ENCODE data around the gene THADA.
A peak's percentile ranks its signal among the peaks of the same experiment; 100 is the strongest.
"Not testable (repeated sequence)": the region's sequence is repeated elsewhere in the genome, so short reads cannot be mapped to it uniquely, and the experiment has no call there.

Gene THADA

DNA sequence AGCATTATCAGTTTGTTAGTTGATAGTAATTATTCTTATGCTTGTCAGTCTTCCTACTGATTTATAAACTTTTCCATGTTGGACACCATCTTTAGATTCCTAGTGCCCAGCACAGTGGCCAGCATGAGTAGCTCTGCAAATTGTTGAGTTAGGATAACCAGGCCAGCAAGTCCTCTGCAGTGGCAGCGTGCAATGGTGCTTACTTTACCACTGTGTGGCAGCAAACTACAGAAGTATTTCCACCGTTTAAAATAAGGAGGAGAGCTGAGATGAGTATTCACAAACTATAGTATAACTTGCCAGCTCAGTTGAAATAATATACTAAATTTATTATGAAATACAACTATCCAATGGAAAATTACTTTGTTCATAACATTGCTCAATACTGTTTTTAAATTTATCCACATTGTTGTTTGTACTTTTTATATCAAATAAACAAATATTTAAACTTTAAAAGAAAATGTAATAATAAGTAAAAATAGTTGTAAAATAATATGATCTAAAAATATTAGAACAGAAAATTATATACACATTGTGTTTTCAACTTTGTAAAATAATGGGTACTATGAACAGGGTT, 9.3 kb upstream of the THADA start:
- peak; percentile 42 for DNase-seq (ENCODE audit: low spot score)

- DNase-seq (ENCODE audit: low spot score): no peak
Observed at GRCh38 chr2:43604674-43605073, 8.8 kb upstream of the THADA start.

- DNase-seq (ENCODE audit: low spot score): not testable (repeated sequence)
Observed at GRCh38 chr2:43600596-43600995, 4.8 kb upstream of the THADA start.

DNA sequence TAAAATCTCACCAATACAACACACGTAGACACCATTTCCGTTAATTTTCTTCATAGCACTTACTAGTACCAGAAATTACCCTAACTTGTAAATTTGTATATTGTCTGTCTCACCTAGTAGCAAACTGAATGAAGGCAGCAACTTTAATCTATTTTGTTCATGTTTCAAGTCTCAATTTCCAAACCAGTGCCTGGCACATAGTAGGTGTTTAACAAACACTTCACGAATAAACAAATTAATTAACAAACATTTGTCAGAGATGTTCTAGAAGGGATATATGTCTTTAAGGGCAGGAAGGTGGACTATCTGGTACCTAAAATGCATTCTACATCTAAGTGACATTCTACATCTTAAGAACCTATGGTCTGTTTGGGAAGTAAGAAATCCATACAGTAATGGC, 963 bp downstream of the THADA start:
- no peak for DNase-seq (ENCODE audit: low spot score)

DNA sequence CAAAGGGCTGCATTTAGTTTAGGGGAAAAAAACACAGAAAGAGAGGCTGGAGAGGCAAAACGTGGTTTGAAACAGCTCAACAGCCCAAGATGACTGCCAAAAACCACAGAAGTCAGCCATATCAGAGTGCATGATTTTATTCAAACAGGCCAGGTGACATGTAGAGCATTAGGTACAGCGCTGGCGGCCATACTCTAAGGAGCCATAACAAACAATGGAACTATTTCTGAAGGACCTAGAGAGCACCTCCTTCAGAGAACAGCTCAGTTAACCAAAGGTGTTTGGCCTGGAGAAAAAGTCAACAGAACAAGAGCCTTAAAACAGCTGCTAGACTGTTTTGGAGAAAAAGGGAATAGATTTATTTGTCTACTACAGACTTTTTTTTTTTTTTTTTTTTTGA, 2.6 kb downstream of the THADA start:
- no peak for DNase-seq (ENCODE audit: low spot score)

DNA sequence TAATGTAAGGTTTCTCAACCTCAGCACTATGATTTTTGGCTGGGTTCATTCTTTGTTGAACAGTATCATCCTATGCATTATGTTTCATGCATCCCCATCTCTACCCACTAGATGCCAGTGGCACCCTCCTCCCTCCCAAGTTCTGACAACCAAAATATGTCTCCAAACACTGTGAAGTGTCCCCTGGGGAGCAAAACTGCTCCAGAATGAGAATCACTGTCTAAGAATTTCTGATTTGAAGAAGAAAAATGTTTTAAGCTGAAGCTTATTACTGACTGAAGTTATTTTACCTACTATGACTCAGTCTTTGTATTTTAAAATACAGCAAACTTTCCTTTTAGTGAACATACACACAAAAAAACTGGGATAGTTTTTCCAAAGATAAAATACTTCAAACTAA, 3.4 kb downstream of the THADA start:
- no peak for DNase-seq (ENCODE audit: low spot score)

DNA sequence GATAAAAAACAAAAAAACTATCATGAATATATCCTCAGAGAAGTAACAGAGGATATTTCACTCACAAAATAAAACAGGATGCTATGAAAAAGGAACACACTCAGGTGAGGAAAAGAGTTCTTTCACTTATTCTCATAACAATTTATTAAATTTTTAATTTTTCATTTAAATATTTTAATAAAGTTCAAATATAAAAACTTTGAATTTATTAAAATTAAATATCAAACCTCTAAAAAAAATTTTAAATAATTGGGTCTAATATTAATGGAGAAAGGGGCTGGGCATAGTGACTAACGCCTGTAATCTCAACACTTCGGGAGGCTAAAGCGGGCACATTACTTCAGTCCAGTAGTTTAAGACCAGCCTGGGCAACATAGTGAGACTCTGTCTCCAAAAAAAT, 10.1 kb downstream of the THADA start:
- no peak for DNase-seq (ENCODE audit: low spot score)

DNA sequence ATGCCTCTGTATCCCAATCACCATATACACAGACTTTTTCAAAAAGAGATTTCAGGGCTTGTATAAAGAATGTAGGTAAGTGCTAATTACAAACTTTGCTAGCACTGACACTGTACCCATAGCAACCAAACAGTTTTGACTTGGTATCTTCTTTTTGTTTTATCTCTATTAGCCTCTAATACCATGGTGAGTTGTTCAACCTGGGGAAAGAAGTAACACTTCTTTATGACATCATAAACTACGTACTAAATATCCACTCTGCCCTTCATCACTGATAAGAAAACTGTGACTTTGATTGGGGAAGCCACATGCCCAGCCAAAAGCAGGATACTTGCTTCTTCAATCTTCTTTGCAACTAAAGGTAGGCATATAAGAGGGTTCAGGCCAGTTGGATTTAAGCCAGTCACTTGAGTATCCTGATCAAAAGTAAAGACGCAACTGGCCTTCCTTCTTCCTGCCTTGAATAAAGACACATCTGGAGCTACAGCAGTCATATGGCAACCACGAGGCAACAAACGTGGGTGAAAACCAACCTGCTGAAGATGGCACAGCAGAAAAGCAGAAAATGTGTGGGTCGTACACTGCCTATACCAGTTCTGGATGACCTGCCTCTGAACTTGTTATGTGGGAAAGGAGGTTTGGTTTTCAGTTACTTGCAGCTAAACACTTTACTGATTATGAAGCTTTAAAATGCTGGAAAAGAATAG, 16.4 kb downstream of the THADA start:
- DNase-seq (ENCODE audit: low spot score): no peak

GRCh38 chr2:43576981-43577892, 18.6 kb downstream of the THADA start:
- DNase-seq (ENCODE audit: low spot score): peak; percentile 59

DNA sequence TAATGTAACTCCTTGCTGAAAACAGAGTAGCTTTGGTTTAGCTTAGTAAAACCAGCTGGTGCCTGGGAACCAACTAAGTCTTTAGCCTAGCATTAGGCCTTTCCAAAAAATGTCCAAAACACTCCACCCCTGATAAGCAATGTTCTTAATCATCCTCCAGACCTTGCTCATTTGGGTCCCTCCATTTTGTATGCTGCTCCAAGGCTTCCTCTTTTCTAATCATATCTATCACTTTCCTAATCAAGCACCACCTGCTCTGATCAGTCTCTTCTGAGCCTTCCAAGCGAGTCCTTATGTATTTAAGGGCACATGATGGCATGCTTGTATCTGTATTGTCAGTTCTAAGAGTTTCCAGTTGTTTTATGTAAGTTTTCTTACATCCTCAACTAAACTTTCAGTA, 23.6 kb downstream of the THADA start:
- DNase-seq (ENCODE audit: low spot score): no peak

DNA sequence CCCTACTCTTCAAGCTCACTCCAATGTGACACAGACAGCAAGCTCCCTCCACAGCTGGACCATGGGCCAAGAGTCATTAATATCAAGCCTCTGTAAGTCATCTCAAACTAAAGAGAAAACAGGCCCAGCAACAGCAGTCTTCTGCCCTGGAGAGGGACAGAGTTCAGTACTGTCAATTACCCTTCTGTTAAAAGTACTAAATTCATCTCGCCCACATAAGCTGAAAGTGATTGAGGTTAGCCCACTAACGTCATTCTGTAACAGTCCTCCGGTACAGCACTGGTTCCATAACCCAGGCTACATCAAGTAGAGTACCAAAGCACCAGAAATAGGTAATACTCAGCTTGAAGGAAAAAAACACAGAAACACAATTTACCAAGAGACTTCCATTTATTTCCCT, 25.9 kb downstream of the THADA start:
- no peak for DNase-seq (ENCODE audit: low spot score)

DNA sequence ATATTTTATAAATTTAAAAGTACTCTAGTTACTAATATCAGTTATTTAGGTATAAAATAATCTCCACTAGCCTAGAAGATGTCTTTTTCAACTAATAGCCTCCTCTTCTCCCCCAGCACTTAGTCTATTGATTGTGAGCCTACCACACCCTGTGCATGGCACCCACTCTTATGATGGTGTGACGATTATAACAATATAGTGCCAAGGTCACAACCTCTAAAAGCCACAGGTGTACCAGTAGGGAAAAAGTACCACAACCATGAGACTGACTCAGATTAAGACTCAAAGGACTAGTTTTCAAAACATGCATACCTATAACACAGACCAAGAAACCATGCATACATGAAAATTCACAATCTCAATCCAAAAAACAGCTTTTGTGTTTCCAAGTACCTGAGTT, 27.6 kb downstream of the THADA start:
- DNase-seq (ENCODE audit: low spot score): no peak

DNA sequence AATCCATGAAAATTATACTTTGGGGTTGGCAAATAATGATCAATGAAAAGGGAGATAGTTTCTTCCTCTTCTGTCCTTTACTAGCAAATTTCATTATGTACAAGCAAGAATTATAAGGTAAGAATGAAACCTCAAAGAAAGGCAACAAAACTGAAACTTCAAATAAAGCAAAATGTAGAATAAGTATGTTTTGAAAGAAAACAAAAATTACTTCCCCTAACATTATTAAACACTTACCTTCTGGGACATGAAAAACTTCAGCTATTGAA, 29.4 kb downstream of the THADA start:
- no peak for DNase-seq (ENCODE audit: low spot score)

DNA sequence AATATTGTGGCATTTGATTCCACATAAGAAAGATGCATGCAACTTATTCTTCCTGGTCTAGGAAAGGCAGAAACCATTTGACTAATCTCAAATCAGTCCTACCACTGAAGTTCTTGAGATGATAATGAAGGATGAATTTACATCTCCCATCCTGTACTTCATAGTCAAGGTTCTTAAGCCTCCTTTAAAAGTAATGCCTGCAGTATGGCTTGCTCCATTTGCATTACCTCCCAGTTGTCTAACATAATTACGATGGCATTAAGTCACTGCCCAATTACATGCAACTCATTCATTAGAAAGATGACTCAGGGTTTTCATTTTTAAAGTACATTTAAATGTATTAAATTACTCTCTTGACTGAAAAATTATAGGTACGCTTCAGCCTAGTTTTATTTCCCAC, 32.2 kb downstream of the THADA start:
- DNase-seq (ENCODE audit: low spot score): no peak

- DNase-seq (ENCODE audit: low spot score): no peak
Observed at GRCh38 chr2:43560231-43560547, 35.6 kb downstream of the THADA start.

DNA sequence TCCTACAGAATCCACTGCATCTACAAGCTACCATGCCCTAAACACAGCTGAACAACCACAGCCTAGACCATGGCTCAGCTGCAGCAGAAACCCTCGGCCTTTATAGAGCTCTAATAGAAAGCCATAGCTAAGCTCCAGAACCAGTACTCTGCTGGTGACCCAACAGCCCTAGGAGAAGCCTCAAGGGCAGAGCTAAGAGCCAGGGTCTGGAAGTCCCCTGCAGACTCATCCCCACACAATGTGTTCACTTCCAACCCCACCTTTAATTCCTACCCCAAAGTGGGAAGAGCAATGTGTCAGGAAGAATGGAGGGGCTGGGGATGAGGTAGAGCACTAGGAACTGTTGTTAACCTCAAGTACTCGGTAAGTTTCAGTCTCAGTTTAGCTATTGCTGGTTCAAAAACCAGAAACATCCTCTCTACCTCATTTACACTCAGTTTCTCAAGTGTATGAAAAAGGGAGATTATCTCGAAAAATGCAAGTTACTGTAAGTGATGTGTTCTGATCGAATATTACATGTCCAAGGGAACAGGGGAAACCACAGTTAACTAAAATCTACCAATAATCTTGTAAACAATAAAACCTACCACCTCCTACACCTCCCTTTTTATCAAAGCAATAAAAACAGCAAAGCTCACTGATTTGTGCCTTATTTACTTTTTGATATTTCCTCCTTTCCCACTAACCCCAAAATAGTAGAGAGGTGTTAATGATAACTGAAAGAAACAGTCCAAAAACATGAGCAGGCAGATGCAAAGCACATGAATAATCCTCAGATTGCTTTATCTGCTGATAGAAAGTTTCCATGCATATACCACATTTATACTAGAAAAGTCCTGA, 36.2 kb downstream of the THADA start:
- DNase-seq (ENCODE audit: low spot score): no peak

DNA sequence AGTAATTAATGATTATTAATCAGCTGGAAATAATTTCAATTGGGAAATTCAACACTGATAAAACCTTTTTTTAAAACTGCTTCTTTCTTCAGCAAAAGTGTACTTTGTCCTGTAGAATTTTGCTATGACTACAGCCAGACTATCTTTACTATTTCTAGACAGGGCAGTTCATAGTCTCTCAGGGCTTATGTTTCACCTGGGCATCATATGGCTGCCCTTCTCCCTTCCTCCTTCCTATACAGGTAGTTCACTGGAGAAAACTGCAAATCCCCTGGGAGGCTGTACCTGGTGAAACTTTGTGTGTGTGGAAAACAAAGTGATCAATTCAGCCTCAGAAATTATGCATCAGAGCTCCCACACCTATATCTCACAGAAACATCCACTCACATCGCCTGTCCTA, 38.6 kb downstream of the THADA start:
- DNase-seq (ENCODE audit: low spot score): no peak

- DNase-seq (ENCODE audit: low spot score): no peak
Observed at GRCh38 chr2:43556256-43556655, 39.6 kb downstream of the THADA start.

- DNase-seq (ENCODE audit: low spot score): peak; percentile 79
Observed at GRCh38 chr2:43553341-43553855, 42.4 kb downstream of the THADA start.

- DNase-seq (ENCODE audit: low spot score): no peak
Observed at GRCh38 chr2:43551990-43552389, 43.8 kb downstream of the THADA start.

GRCh38 chr2:43548381-43548780, 47.5 kb downstream of the THADA start:
- not testable (repeated sequence) for DNase-seq (ENCODE audit: low spot score)

DNA sequence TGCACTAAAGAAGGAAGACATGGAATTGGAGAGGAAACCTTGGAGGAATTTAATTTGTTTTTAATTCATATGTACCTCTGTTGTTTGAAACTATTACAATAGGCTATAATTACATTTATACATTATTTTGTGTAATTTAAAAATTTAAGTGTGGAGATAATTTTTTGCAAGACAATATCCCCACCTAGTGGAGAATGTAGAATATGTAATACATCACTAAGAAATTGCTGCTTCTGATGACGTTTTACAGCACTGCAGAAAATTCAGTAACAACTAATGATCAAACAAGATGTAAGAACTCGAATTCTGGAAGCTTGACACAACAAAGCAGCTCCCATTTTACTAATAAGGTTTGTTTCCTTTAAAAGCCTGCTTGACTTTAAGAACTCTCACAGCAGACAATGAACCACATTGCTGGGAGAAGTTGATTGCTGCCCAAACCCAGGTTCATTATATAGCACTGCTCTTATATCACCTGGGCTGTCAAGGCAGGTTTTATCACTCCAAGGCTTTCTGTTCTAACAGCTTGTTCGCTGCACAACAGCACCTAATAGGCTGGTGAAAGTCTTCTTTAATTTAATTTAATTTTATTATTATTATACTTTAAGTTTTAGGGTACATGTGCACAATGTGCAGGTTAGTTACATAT, 53.4 kb downstream of the THADA start:
- peak; percentile 45 for DNase-seq (ENCODE audit: low spot score)
